HG03342 (cell line): ENCODE results near the gene CD248.
"Not testable (repeated sequence)": the region's sequence is repeated elsewhere in the genome, so short reads cannot be mapped to it uniquely, and the experiment has no call there.

ENCODE experiments used
- ATAC-seq: cut with Tn5 transposase; IDR thresholded peaks from one replicate; pipeline ENCODE4 v1.9.1; 2021; ENCODE audit warnings: mild to moderate bottlenecking, moderate library complexity; ENCODE audit not compliant: unreplicated experiment

The CD248 gene

GRCh38 chr11:66316849-66317251, at the start of gene CD248:
Gene CD248 (minus strand): TSS chr11:66317044. CDS start chr11:66317027, 17 bp downstream.
- no peak for ATAC-seq

- ATAC-seq: no peak
Observed at GRCh38 chr11:66365711-66366619, 49.1 kb upstream of the CD248 start.

- no peak for ATAC-seq
Observed at GRCh38 chr11:66365166-66365565, 48.3 kb upstream of the CD248 start.

- ATAC-seq: no peak
Observed at GRCh38 chr11:66363805-66364535, 47.1 kb upstream of the CD248 start.

- no peak for ATAC-seq
Observed at GRCh38 chr11:66363187-66363601, 46.4 kb upstream of the CD248 start.

GRCh38 chr11:66362481-66363147, 45.8 kb upstream of the CD248 start:
- ATAC-seq: no peak

GRCh38 chr11:66361502-66361941, 44.7 kb upstream of the CD248 start:
- ATAC-seq: no peak

- no peak for ATAC-seq
Observed at GRCh38 chr11:66360406-66361073, 43.7 kb upstream of the CD248 start.

GRCh38 chr11:66359662-66360087, 42.8 kb upstream of the CD248 start:
- ATAC-seq: no peak

GRCh38 chr11:66350560-66351235, 33.9 kb upstream of the CD248 start:
- not testable (repeated sequence) for ATAC-seq

- ATAC-seq: no peak
Observed at GRCh38 chr11:66349084-66349386, 32.2 kb upstream of the CD248 start.

GRCh38 chr11:66347425-66348276, 30.8 kb upstream of the CD248 start, which contains the start of gene B4GAT1:
Gene B4GAT1 (minus strand): TSS chr11:66347629. CDS start chr11:66347545, 84 bp downstream.
- no peak for ATAC-seq

GRCh38 chr11:66346476-66347424, 29.9 kb upstream of the CD248 start:
- ATAC-seq: no peak

- ATAC-seq: no peak
Observed at GRCh38 chr11:66345316-66345649, 28.4 kb upstream of the CD248 start.

GRCh38 chr11:66344550-66345315, 27.9 kb upstream of the CD248 start, which contains the start of gene BRMS1:
Gene BRMS1 (minus strand): TSS chr11:66345104. CDS start chr11:66342234, 2,870 bp downstream.
- ATAC-seq: peak; percentile 76

GRCh38 chr11:66343176-66343575, 26.3 kb upstream of the CD248 start:
- no peak for ATAC-seq

- ATAC-seq: no peak
Observed at GRCh38 chr11:66341502-66342126, 24.8 kb upstream of the CD248 start.
